ENCODE data around the gene RASA4B.
"Not testable (repeated sequence)": the region's sequence is repeated elsewhere in the genome, so short reads cannot be mapped to it uniquely, and the experiment has no call there.

The RASA4B gene

DNA sequence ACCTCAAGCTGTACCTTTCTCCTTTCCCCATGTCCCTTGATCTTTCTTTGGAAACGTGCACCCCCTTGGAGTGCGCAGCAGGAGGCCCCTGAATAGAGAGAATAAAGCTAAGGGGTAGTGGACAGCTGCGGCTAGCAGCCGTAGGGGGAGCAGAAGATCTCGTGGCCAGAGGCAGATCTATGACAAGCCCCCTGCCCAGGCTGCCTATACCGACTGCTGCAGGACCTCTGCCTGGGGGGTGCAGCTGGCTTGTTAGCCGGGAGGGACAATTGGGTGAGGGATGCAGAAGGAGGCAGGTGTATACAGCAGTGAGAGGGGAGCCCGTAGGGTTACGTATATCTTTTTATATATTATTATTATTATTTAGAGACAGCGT lies 38.4 kb downstream of the RASA4B start:
- not testable (repeated sequence) for H3K4me3 ChIP-seq (ENCODE audit: low read depth, low read length); DNase-seq (ENCODE audit: low read depth)

DNA sequence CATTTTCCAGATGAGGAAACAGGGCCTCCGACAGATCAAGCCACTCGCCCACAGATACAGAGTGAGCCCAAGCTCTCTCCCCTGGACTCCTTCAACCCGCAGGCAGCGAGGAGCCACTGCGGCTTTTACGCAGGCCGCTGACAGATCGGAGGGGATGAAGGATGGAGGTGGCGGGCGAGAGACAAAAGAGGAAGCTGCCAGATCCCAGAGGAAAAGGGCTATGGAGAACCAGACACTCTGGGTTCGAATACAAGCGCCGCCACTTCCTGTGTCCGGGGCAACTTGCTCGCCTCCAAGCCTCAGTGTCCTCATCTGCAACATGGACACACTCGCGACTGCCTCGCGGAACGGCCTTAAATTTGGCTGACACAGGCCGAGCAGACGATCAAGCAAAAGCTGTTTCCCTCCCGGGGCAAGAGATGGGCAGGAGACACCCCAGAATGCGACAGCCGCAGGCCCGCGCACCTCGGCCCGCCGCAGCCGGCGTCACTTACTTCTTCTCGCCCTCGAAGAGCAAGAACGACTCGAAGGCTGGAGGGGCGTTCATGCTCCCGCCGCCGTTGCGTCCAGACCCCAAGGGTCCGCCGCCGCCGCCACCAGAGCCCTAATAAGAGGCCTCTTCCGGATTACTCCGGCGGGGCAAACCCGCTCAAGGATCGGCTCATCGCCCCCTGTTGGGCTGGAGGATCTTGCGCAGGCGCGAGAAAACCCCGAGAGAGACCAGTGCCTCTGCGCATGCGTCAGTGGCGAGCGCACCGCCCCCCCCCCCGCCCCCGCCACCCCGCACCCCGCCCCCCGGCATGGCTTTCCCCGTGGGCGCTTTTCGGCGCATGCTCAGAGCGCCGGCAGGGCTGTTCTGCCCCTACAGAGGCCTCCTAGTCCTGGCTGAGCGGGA lies 39.0 kb downstream of the RASA4B start, which contains the start of gene POLR2J:
Gene POLR2J (minus strand): TSS at position 609 of the 895 bp plus-strand sequence. CDS start 62 bp downstream, at position 547.
- H3K4me3 ChIP-seq (ENCODE audit: low read depth, low read length), result peak within 1 kb of the TSS; percentile 38
- peak; percentile 18 for DNase-seq (ENCODE audit: low read depth)

DNA sequence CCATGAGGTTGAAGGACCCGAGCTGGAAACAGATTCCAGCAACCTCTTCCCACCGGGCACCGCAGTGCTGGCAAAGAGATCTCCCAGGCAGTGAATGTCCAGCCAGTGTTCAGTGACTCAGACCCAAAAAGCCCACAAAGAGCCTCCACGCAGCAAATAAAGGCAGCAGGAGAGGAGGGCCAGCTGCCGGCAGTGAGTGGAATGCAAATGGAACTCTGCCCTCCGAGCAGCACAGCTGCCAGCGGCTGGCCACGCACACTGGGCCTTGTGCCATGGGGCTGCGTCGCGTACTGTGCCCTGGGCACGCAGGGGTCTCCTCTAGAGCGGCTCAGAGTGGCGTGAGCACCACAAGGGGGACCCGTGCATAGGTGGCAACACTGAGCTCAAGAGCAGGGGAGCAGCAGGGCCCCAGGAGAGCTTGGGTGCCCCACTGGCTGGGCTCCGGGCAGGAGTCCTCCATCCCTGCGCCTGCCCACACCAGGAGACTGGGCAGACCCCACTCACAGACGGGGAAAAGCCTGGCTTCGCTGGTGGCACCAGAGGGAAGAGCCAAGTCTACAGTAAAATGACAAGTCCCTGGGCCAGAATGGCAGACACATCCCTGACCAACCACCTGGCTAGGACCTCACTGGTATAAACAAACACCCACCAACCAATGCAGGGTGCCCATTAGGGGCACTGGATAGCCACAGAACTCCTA lies 42.7 kb downstream of the RASA4B start:
- not testable (repeated sequence) for H3K4me3 ChIP-seq (ENCODE audit: low read depth, low read length); DNase-seq (ENCODE audit: low read depth)

DNA sequence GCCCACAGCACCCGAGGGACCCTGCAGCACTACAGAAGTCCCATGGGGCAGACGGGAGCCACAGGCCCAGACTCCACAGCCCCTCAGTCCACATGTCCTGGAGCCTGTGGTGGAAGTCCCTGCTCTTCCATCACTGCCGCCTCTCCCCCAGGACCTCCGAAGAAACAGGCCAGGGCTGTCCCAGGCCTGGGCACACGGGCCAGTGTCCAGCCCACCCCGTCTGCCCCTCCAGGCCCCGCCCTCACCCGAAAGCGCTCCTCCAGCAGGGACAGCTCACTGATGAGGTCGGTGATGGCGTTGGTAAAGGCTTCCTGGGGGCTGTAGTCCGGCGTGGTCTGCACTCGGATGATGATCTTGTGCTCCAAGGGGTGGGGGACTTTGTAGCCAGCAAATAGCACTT lies 43.5 kb downstream of the RASA4B start:
- not testable (repeated sequence) for H3K4me3 ChIP-seq (ENCODE audit: low read depth, low read length); DNase-seq (ENCODE audit: low read depth)

DNA sequence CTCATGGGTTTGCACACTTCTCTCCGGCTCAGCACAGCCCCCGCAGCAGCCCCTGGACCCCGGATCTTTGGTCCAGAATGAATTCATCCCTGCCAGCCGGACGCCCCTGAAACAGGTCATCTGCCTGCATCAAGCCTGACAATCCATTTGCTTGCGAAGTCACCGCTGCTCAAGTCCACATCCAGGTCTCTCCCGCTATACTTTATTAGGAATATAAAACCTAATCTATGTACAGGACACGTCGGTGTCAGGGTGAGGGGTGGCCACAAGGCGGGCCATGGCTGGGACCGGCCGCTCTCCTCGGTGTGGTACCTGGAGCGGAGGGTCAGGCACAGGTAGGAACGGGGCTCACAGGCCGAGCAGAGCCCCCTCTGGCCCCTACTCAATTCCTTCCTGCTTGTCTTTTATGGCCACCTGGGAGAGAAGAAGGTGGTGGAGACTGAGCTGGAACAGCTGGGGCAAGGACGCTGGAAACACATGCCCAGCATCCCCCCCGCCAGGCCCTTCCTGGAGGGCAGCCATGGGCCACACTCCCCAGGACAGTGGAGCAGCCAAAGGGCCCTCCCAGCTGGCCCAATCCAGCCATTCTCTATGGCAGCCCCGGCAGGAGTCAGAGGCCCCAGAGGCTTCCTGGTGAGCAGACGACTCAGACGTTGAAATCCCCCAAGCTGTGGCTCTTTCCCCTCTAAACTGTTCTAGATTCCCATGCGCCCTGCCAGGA lies 44.1 kb downstream of the RASA4B start:
- no peak overlapping the region for H3K4me3 ChIP-seq (ENCODE audit: low read depth, low read length)
- DNase-seq (ENCODE audit: low read depth), result no peak

DNA sequence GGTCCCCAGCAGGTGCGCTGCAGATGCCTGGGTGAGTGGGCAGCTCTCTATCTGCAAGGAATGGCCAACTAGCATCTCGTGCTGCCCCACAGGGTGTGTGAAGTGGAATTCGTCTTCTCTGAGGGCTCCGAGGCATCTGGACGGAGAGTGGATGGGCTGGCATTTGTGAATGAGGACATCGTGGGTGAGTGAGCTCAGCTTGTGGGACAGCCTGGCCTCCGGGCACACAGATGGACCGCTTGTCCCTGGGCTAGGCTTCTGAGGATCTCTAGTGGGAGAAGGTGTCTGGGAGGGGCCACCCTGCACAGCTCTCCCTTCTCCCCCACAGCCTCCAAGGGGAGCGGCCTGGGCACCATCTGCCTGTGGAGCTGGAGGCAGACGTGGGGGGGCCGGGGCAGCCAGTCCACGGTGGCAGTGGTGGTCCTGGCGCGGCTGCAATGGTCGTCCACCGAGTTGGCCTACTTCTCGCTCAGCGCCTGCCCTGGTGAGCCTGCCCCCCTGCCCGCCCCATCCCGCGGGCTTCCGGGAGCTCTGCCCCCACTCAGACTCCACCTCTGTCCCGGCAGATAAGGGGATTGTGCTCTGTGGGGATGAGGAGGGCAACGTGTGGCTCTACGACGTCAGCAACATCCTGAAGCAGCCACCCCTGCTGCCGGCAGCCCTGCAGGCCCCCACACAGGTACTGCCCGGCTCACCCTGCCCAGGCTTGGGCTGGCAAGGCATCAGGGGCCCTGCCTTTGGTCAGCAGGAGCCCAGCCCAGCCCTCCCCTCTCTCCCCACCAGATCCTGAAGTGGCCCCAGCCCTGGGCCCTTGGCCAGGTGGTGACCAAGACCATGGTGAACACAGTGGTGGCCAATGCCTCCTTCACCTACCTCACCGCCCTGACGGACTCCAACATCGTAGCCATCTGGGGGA lies 45.2 kb downstream of the RASA4B start:
- no peak for DNase-seq (ENCODE audit: low read depth)
- no peak overlapping the region for H3K4me3 ChIP-seq (ENCODE audit: low read depth, low read length)

DNA sequence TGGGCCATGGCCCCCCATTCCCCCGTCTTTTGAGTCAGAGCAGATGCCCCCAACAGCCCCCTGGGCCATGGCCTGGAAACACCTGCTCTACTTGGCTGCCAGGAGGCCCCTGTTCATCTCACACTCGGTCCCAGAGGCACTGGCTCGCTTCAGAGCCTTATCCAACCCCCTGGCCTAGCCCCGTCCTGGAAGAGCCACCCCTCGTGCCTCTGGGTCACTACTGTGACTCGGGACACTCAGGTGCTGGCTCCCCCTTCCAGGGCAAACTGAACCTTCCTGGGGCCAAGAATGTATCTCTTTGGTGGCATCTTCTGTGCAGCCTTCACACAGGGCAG lies 45.8 kb downstream of the RASA4B start:
- DNase-seq (ENCODE audit: low read depth), result no peak
- H3K4me3 ChIP-seq (ENCODE audit: low read depth, low read length), result no peak overlapping the region

DNA sequence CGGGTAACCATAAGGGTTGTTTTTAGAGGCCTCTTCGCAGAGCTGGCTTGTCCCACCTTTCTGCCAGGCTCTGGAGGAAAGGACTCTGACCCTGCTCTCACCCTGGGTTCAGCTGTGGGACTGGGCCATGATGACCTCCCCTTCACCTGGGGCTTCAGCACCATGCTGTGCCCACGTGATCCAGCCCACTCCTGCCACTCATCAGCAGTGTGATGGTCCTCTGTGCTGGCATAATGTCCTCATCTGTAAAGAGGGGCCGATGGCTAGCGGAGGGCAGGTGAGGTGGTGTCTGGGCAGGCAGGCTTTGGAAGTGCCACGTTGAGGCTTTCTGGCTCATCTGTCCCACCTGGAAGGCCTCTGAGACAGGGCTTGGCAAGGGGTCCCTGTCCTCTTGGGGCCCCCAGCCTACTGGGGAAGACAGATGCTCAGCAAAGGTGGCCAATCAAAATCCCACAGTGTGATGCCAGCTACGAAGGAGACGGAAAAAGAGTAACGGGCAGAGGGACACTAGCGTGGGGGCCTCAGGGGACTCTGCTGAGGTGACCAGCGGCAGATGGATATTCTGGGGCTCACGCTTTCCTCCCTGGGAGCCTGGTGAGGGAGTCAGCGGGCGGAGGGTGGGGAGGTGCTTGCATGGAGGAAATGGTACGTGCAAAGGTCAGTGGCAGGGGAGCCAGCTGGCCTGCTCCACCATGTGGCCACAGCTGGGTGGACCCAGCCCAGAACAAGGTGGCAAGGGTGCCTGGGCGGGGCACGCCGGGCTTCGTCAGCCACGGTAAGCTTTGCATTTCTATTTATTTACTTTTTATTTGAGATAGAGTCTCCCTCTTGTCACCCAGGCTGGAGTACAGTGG lies 47.4 kb downstream of the RASA4B start:
- no peak overlapping the region for H3K4me3 ChIP-seq (ENCODE audit: low read depth, low read length)
- no peak for DNase-seq (ENCODE audit: low read depth)

DNA sequence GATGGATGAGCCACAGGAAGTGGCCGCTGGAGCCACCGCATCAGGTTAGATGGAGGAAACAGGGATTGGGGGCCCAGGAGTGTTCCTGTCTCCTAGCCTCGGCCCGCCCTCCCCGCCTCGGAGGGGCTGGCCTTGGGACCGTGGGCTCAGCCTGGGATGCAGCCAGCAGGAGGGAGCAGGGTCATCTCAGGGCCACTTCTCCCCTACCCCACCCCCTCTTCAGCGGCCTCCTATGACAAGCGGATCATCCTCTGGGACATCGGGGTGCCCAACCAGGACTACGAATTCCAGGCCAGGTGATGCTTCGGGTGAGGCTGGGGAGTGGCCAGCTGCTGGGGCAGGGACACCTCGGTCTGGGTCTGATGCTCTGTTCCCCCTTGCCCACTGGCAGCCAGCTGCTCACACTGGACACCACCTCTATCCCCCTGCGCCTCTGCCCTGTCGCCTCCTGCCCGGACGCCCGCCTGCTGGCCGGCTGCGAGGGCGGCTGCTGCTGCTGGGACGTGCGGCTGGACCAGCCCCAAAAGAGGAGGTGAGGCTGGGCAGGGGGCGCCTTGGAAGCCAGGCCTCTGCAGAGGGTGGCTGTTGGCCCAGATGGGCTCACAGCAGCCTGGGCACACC lies 48.1 kb downstream of the RASA4B start:
- H3K4me3 ChIP-seq (ENCODE audit: low read depth, low read length), result no peak overlapping the region
- no peak for DNase-seq (ENCODE audit: low read depth)

DNA sequence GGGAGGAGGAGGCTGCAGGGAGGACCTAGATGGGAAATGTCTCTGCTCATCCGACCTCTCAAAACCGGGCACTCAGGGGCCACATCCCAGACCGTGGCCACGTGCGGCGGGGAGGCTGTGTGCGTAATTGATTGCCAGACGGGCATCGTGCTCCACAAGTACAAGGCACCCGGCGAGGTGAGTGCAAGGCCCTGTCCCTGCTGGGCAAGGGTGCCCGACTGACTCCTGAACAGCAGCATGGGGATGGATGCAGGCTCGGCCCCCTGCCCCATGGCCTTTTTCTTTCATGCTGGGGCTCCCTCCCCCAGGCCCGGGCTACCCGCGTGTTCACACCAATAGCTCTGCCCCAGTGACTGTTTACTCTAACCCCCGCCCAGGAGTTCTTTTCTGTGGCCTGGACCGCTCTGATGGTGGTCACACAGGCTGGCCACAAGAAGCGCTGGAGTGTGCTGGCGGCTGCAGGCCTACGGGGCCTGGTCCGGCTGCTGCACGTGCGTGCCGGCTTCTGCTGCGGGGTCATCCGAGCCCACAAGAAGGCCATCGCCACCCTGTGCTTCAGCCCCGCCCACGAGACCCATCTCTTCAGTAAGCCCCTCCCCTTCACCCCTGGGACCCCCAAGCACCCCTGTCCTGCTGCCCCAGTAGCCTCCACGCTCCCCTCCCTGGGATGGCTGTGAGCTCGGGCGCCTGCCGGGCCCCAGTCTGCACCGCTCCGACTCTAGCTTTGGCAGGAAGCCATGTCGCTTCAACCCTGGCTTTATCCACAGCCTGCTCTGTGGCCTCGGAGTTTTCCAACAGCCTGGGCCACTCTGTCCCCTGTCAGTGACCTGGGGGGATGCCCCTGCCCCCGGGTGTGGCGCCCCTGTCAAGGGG lies 48.9 kb downstream of the RASA4B start:
- no peak overlapping the region for H3K4me3 ChIP-seq (ENCODE audit: low read depth, low read length)
- DNase-seq (ENCODE audit: low read depth), result no peak

DNA sequence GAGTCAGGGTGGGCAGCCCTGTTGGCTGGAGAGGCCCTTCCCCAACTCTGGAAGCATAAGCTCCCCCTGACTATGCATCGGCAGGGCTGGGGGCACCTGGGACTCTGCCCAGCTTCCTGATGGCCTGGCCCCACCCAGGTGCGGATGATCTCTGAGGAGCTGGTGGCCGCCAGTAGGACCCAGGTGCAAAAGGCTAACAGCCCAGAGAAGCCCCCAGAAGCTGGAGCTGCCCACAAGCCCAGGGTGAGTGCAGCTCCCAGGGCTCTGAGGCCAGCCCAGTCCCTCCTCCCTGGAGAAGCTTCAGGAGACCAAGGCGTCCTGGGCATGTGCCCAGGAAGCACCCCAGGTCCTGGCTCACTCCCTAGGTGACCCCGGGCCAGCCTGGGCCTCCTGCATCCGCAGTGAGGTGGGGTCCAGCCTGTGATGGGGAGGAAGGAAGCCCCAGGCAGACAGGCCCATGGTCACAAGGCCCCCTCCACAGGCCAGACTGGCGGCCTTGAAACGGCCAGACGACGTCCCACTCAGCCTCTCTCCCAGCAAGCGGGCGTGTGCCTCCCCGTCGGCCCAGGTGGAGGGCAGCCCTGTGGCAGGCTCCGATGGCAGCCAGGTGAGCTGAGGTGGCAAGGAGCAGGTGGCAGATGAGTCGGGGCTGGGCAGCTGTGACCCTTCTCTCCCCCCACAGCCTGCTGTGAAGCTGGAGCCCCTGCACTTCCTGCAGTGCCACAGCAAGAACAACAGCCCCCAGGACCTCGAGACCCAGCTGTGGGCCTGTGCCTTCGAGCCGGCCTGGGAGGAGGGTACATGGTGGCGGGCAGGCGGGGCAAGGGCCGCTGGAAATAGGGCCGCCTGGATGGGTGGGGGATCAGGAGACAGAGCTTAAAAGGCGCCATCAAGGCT lies 49.7 kb downstream of the RASA4B start:
- no peak for DNase-seq (ENCODE audit: low read depth)

DNA sequence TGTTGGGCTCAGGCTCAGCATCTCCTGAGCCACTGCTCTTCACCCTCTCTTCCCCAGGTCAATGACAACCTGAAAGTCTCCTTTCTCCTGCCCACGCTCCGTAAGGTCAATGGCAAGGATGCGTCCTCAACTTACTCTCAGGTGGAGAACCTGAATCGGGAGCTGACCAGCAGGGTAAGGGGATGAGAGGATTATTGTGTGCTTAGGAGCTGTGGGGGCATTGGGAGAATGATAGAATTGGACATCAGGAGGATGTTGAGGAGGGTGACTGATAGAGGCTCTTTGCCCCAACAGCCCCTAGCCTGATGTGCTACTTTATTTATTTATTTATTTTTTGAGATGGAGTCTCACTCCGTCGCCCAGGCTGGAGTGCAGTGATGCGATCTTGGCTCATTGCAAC lies 51.5 kb downstream of the RASA4B start:
- no peak overlapping the region for H3K4me3 ChIP-seq (ENCODE audit: low read depth, low read length)

More for the DNA sequence above, 49.7 kb downstream of the RASA4B start:
- no peak overlapping the region for H3K4me3 ChIP-seq (ENCODE audit: low read depth, low read length)

DNA sequence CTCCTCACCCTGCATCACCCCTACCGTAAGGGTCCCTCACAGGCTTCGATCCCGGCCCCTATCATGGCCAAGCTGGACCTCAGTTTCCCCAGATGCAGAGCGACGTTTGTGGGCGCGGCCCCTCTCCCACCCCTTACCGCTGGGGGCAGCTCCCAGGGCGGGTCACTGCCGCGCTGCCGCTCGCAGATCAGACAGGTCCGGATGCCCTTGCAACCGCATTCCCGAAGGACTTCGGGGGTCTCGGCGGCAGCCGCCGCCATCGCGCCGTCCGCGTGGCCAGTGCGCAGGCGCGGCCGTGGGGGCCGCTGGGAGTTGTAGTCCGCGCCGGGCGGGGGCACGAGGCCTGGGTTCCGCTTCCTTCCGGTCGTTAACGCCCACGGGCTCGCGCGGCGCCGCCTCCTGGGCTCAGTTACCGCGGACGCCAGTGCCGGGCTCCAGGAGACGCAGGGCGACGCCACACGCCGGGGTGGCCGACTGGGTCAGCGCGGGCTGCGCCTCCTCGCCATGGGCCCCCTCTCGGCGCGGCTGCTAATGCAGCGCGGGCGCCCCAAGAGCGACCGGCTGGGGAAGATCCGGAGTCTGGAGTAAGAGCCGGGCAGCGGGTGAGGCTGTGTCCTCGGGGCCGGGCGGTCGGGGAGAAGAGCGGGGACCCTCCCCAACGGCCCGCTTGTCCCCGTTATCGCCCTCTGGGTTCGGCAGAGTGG lies 52.8 kb downstream of the RASA4B start, which contains the start of the genes ALKBH4 and LRWD1:
Gene ALKBH4 (minus strand): TSS at position 287 of the 704 bp plus-strand sequence. CDS start 27 bp downstream, at position 260.
Gene LRWD1 (plus strand): TSS at position 408 of the 704 bp plus-strand sequence. CDS start 97 bp downstream, at position 505.
- peak within 1 kb of the TSS; percentile 97 for H3K4me3 ChIP-seq (ENCODE audit: low read depth, low read length)

More for the DNA sequence above, 51.5 kb downstream of the RASA4B start:
- no peak for DNase-seq (ENCODE audit: low read depth)

DNA sequence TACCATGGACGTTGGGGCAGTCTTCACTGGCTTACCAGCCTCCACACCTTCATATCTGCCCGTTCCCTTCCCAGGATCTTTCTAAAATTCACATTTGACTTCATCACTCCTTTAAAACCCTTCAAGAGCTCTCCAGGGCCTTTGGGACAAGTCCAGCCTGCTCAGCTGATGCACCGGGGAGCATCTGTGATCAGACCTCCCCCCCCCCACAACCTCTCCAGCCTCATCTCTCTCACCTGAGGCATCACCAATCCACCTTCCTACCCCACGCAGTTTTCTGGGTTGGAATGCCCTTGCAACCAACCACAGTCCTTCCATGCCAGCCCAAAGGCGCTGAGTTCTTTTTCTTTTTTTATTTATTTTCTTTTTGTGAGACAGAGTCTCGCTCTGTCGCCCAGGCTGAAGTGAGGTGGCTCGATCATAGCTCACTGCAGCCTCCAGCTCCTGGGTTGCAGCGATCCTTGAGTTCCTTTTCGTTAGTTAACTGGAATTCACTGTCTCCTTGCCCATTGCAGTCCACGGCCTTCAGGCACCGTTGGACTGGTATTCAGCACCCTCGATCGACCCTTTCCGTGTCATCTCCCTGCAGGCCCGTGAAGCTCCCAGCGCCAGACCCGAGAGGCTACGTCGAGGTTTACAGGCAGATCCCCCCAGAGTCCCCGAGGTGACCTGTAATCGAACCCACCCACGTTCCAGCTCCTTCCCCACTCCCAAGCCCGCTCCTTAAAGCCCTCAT lies 53.6 kb downstream of the RASA4B start:
- peak overlapping the region; percentile 97 for H3K4me3 ChIP-seq (ENCODE audit: low read depth, low read length)
- DNase-seq (ENCODE audit: low read depth), result no peak

More for the DNA sequence above, 52.8 kb downstream of the RASA4B start, which contains the start of the genes ALKBH4 and LRWD1:
- peak; percentile 65 for DNase-seq (ENCODE audit: low read depth)
